Right atrium auricular region (tissue), 2 donors: ENCODE results near the gene DPY30. TPM values are rescaled to one million over a fixed set of nuclear protein-coding genes. Genes with fewer than 3 reads are reported as not detected.
"Not testable (repeated sequence)": the region's sequence is repeated elsewhere in the genome, so short reads cannot be mapped to it uniquely, and the experiment has no call there.

Experiments
- DNase-seq: peaks from one replicate; pipeline ENCODE4 v3.0.0-alpha.2; 2019; ENCODE audit warnings: low spot score
- H3K27ac ChIP-seq, 2 donors: fragments of 200-600 bp; sonication (generic); 1 replicate in 1 of 2; 2 replicates in 1 of 2; pipeline ENCODE4 v1.5.1; 2016 to 2019
- H3K27me3 ChIP-seq, 2 donors: fragments of 200-600 bp; sonication (generic); one replicate each; pipeline versions ENCODE4 v1.5.1 to v1.6.0; 2017 to 2019
- H3K36me3 ChIP-seq: fragments of 200-600 bp; sonication (generic); one replicate; pipeline ENCODE4 v1.5.1; 2016
- H3K4me1 ChIP-seq, 2 donors: fragments of 200-600 bp; sonication (generic); one replicate each; pipeline versions ENCODE4 v1.5.1 to v1.6.0; 2017 to 2019
- H3K4me3 ChIP-seq, 2 donors: fragments of 200-600 bp; sonication (generic); 1 replicate in 1 of 2; 2 replicates in 1 of 2; pipeline ENCODE4 v1.5.1; 2017 to 2019; ENCODE audit warnings: mild to moderate bottlenecking in 1 of 2, moderate library complexity in 1 of 2
- H3K9me3 ChIP-seq, 2 donors: fragments of 200-600 bp; sonication (generic); one replicate each; pipeline ENCODE4 v1.5.1; 2019
- total RNA-seq, 2 donors: library from RNA; depleted of rRNA; stranded (reverse); fragments of >200 nt; gene quantifications; one replicate each; pipeline ENCODE4 v1.1.0, GENCODE V29; 2016
- TF ChIP-seq, protein P1 (sequence below), 2 donors: fragments of 200-600 bp; sonication (generic); IDR thresholded peaks; one replicate each; pipeline ENCODE4 v1.5.1; 2019; ENCODE audit warnings: antibody characterized with exemption in 2 of 2

Gene DPY30
- total RNA-seq, 2 donors from 2014 or later, result 40.8 to 49.8 TPM

DNA sequence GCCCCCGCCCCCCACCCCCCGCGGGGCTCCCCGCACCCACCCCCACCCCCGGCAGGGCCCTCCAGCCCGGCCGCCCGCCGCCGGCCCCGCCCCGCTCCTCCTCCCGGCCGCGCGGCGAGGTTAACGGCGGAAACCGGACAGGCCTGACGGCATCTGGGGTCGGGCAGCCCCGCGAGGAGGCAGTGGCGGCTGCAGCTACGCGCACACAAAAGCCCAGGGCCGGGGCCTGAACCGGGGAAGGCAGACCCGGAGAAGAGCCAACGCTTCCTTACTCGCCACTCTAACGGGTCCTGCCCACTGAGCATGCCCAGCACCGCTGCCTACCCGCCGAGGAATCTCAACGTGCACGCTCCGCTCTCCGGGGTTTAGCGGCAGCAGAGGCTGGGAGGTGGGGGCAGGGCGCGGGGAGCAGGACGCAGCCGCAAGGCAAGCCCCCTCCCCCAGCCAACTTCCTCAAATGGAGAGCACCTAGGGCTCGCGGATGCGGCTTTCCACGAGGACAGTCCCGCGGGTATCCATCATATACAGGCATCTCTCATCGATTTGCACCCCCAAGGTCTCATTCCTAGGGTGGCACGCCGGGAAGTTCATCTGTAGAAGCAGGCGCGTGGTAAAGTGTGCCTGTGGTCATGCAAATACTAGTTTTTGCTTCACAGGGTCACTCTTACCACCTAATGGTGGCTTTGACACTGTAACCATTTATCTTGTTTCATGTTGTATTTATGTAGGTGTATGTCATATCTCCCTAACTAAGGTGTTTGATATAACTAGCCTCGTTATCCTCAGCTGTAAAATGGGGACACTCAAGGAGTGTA, 28.7 kb downstream of the DPY30 start, which contains the start of gene MEMO1:
TSS of gene MEMO1 (minus strand) at position 339 of the 815 bp plus-strand sequence. CDS start 761 bp downstream, outside the sequence.
- H3K4me1 ChIP-seq, result peaks cover 0 to 22% of the 10 kb centered on the region in 2 donors
- no peaks in the 10 kb centered on the region for H3K9me3 ChIP-seq
- DNase-seq, result peak; percentile 91
- no peaks in the 10 kb centered on the region for H3K36me3 ChIP-seq
- H3K27ac ChIP-seq, result peak within 1 kb of the TSS; percentile 89 to 93
- H3K4me3 ChIP-seq, result peak within 1 kb of the TSS; percentile 73 to 92
- TF ChIP-seq, protein P1, sequence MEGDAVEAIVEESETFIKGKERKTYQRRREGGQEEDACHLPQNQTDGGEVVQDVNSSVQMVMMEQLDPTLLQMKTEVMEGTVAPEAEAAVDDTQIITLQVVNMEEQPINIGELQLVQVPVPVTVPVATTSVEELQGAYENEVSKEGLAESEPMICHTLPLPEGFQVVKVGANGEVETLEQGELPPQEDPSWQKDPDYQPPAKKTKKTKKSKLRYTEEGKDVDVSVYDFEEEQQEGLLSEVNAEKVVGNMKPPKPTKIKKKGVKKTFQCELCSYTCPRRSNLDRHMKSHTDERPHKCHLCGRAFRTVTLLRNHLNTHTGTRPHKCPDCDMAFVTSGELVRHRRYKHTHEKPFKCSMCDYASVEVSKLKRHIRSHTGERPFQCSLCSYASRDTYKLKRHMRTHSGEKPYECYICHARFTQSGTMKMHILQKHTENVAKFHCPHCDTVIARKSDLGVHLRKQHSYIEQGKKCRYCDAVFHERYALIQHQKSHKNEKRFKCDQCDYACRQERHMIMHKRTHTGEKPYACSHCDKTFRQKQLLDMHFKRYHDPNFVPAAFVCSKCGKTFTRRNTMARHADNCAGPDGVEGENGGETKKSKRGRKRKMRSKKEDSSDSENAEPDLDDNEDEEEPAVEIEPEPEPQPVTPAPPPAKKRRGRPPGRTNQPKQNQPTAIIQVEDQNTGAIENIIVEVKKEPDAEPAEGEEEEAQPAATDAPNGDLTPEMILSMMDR (IDR thresholded peaks at IDR 0.05), result no peak
- H3K27me3 ChIP-seq, result no peaks in the 10 kb centered on the region

DNA sequence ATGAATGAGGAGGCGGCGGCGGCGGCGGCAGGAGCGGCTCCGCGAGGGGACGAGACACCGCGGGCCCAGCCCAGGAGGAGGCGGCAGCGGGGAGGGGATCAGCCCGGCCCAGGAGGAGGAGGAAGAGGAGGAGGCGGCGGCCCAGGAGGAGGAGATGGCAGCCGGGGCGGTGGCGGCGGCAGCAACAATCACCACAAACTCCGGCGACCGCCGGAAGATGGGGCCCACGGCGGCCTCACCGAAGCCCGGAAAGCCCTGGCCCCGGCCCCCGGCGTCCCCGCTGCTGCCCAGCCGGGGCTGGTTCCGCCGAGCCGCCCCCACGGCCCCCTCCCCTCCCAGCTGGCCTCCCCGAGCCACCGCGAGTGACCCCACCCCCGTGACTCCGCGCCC, 29.3 kb downstream of the DPY30 start:
- not testable (repeated sequence) for H3K27me3 ChIP-seq, H3K9me3 ChIP-seq, DNase-seq, H3K36me3 ChIP-seq
- Histone ChIP-seq H3K4me1 (peaks cover 0 to 22% of the 10 kb centered on the region in 2 donors), H3K27ac (peak overlapping the region; percentile 89 to 93), H3K4me3 (peak overlapping the region; percentile 73 to 92)

DNA sequence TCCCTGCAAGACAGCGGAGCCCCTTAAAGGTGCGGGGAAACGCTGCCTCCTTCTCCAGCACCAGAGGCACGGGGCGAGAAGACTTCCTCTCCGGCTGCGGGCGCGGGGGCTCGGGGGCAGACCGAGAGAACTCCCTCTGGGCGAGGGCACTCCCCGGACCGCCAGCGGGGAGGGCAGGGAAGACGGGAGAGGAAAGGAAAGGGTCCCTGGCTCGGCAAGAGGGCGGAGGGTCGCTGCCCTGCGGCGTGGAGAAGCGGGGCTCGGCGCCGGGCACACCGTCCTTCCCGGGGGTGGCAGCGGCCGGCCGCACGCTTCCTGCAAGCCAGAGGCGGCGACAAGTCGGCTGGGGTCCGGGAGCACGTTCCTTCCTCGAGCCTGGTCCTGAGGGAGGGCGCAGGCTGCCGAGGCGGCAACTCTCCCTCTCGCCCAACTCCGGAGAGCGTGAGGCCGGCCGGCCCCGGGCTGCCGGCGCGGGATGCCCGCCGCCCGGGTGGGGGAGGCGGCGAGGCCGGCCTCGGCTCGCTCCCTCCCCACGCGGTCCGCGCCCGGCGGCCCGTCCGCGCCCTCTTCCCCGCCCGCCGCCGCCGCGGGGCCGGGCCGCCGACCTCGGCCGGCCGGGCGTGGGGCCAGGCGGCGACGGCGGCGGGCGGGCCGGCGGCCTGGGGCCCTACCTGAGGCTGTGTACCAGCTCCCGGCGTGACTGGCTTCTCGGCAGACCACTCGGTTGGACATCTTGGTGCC, 29.9 kb downstream of the DPY30 start:
- Histone ChIP-seq H3K27ac (peak overlapping the region; percentile 89 to 93), H3K4me1 (peaks cover 0 to 22% of the 10 kb centered on the region in 2 donors), H3K36me3 (no peaks in the 10 kb centered on the region), H3K9me3 (no peaks in the 10 kb centered on the region), H3K4me3 (peak overlapping the region; percentile 73 to 92), H3K27me3 (no peaks in the 10 kb centered on the region)
- no peak for DNase-seq
- TF ChIP-seq, protein P1 (IDR thresholded peaks at IDR 0.05), result no peak

DNA sequence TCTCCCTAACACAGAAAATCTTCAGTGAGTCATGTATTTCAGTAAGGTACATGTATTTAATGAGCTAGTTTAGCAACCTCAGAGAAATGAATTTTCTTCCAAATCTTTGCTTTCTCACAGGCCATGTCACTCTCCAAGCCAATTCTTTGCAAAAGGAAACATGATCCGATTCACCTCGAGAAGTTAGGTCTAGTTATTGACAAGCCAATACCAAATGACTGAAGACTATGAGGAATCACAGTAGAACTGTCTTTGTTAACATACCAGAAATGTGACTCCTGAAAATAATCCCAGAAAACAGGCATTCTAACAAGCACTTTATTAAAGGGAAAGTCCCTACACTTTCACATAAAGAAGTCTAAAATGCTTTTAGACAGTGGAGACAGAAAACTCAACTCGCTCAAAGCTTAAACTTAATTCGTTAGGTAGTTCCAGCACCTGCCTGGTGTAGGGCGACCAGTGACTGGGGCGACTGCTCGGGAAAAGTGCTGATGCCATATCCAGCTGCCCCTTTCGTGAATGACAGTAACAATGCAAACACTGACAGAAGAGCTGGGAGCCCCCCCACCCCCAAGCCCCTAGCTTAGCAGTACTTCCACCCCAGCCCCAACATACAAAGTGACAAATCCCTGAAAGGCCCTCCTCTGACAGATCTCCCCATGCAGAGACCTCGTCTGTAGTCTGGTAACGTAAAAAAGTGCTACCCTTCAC, 30.6 kb downstream of the DPY30 start:
- H3K4me1 ChIP-seq, result peaks cover 0 to 22% of the 10 kb centered on the region in 2 donors
- TF ChIP-seq, protein P1 (IDR thresholded peaks at IDR 0.05), result no peak
- H3K36me3 ChIP-seq, result no peaks in the 10 kb centered on the region
- DNase-seq, result no peak
- H3K9me3 ChIP-seq, result no peaks in the 10 kb centered on the region
- peak overlapping the region; percentile 89 for H3K27ac ChIP-seq
- H3K4me3 ChIP-seq, result peak overlapping the region; percentile 73 to 92
- H3K27me3 ChIP-seq, result no peaks in the 10 kb centered on the region

DNA sequence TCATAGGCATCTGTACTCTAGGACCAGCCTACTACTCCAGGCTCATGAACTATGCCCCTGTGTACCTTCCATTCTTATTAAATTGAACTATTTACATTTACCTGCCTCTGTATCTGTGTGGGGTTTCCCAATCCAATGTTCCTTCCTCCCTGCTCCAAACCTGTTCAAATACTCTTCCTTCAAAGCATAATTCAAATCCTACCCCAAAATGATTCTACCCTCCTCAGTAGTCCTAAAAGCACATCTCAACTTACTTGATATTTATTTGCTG, 32.5 kb downstream of the DPY30 start:
- no peaks in the 10 kb centered on the region for H3K36me3 ChIP-seq
- no peaks in the 10 kb centered on the region for H3K27me3 ChIP-seq
- TF ChIP-seq, protein P1 (IDR thresholded peaks at IDR 0.05), result no peak
- H3K4me1 ChIP-seq, result peaks cover 0 to 22% of the 10 kb centered on the region in 2 donors
- H3K4me3 ChIP-seq, result no peak overlapping the region
- no peak for DNase-seq
- no peaks in the 10 kb centered on the region for H3K9me3 ChIP-seq
- no peak overlapping the region for H3K27ac ChIP-seq
